K562 (cell line): Measurements from ENCODE around the gene CFDP1. TPM values are rescaled to one million over a fixed set of nuclear protein-coding genes. Genes with fewer than 3 reads are reported as not detected.
"Not testable (repeated sequence)": the region's sequence is repeated elsewhere in the genome, so short reads cannot be mapped to it uniquely, and the experiment has no call there.

Source experiments
- ATAC-seq: fragments of 200-7000 bp; cut with Tn5 transposase; 3 replicates; pipeline ENCODE4 v1.9.1; 2020; ENCODE audit warnings: moderate library complexity
- BruUV-seq: library from RNA; stranded (reverse); fragments of 400-500 nt; replicated peaks from 2 replicates; lab custom pipeline; 2021; lab: Mats Ljungman, UMichigan
- CTCF ChIA-PET: fragments of 300-600 bp; formaldehyde crosslinking; extraction: SDS; loops from one replicate; lab custom pipeline; 2021; ENCODE audit warnings: low intra/inter-chr PET ratio; lab: Yijun Ruan, JAX
- POLR2A ChIA-PET: fragments of 300-600, 350-650 bp; sonication (Branson Sonifier 250); formaldehyde crosslinking; extraction: SDS; loops from one replicate; lab custom pipeline; 2021; ENCODE audit warnings: antibody characterized with exemption, inconsistent platforms; lab: Yijun Ruan, JAX
- DNase-seq, 4 experiments: peaks; one replicate each; pipeline versions ENCODE4 v3.0.0 to v3.0.0-alpha.2; 2011 to 2018; ENCODE audit warnings: low spot score in 3 of 4, mixed read lengths in 3 of 4; ENCODE audit errors: extremely low read depth in 1 of 4
- FAIRE-seq: peaks from 2 replicates; lab custom pipeline; 2011; peaks lifted over from hg19 to GRCh38; lab: Jason Lieb, UNC
- H2AFZ ChIP-seq: 2 replicates; pipeline ENCODE4 v1.6.0; 2011; ENCODE audit warnings: low read depth, low read length, control low read depth, inconsistent platforms
- H3K27ac ChIP-seq: fragments of 200-600 bp; 3 replicates; pipeline ENCODE4 v1.8.0; 2011; ENCODE audit warnings: low read depth, mild to moderate bottlenecking, control low read depth, inconsistent platforms, low read length, moderate library complexity, mixed read lengths; ENCODE audit errors: extremely low read depth
- H3K27me3 ChIP-seq, 2 experiments: fragments of 300-600 bp in 1 of 2; 2 replicates in 1 of 2; 3 replicates in 1 of 2; pipeline versions ENCODE4 v1.6.0 to v1.8.0; 2011; ENCODE audit warnings: inconsistent platforms in 2 of 2, low read length in 2 of 2, mild to moderate bottlenecking in 1 of 2, mixed read lengths in 1 of 2, moderate library complexity in 1 of 2; ENCODE audit not compliant: control insufficient read depth in 2 of 2, insufficient read depth in 2 of 2
- H3K36me3 ChIP-seq: fragments of 300-600 bp; 3 replicates; pipeline ENCODE4 v1.8.0; 2011; ENCODE audit warnings: mild to moderate bottlenecking, low read length, inconsistent platforms; ENCODE audit not compliant: control insufficient read depth, insufficient read depth
- H3K4me1 ChIP-seq, 2 experiments: fragments of 200-600 bp in 1 of 2; replicated peaks in 1 of 2; 2 replicates in 1 of 2; 3 replicates in 1 of 2; pipeline versions ENCODE4 v1.5.1 to v1.8.0; 2011; ENCODE audit warnings: inconsistent platforms in 2 of 2, low read length in 2 of 2, mild to moderate bottlenecking in 1 of 2, mixed read lengths in 1 of 2, moderate library complexity in 1 of 2; ENCODE audit not compliant: control insufficient read depth in 2 of 2, insufficient read depth in 2 of 2
- H3K4me2 ChIP-seq: 2 replicates; pipeline ENCODE4 v1.6.1; 2011; ENCODE audit warnings: low read length, control low read depth, inconsistent platforms, mixed read lengths; ENCODE audit not compliant: insufficient read depth
- H3K4me3 ChIP-seq: fragments of 200-600 bp; sonication (generic), shearing (Covaris generic); 2 replicates; pipeline ENCODE4 v1.5.1; 2016; ENCODE audit warnings: control low read depth, inconsistent platforms
- H3K79me2 ChIP-seq: fragments of 200-600 bp; 3 replicates; pipeline ENCODE4 v1.8.0; 2011; ENCODE audit warnings: low read length, inconsistent platforms; ENCODE audit not compliant: control insufficient read depth, insufficient read depth
- H3K9ac ChIP-seq, 2 experiments: 2 replicates each; pipeline versions ENCODE4 v1.6.0 to v1.6.1; 2011; ENCODE audit warnings: low read depth in 2 of 2, low read length in 2 of 2, control low read depth in 1 of 2, inconsistent platforms in 1 of 2, mild to moderate bottlenecking in 1 of 2, mixed read lengths in 1 of 2; ENCODE audit not compliant: insufficient read depth in 1 of 2
- H3K9me1 ChIP-seq: one replicate; pipeline ENCODE4 v1.6.0; 2011; ENCODE audit warnings: inconsistent platforms, mild to moderate bottlenecking, low read length, moderate library complexity; ENCODE audit not compliant: control insufficient read depth, insufficient read depth
- H3K9me3 ChIP-seq: replicated peaks from 2 replicates; pipeline ENCODE4 v1.5.1; 2011; ENCODE audit warnings: low read depth, low read length, inconsistent platforms; ENCODE audit not compliant: control insufficient read depth, insufficient read depth
- H4K20me1 ChIP-seq: replicated peaks from 2 replicates; pipeline ENCODE4 v1.6.1; 2011; ENCODE audit warnings: low read length, inconsistent platforms, mixed read lengths; ENCODE audit not compliant: control insufficient read depth, insufficient read depth
- CCAR2 ChIP-seq: fragments of 200-400 bp; formaldehyde crosslinking; IDR thresholded peaks from 2 replicates; pipeline ENCODE4 v1.6.1; 2017; ENCODE audit warnings: mild to moderate bottlenecking, low read depth, low read length
- RFX1 ChIP-seq: fragments of 450-650 bp; IDR thresholded peaks from 2 replicates; pipeline ENCODE4 v1.6.1; 2016; ENCODE audit warnings: mild to moderate bottlenecking, moderate library complexity
- SIN3A ChIP-seq, 2 experiments: fragments of 150-350 bp in 1 of 2; IDR thresholded peaks; 2 replicates each; pipeline ENCODE4 v1.6.1; 2011 to 2016; ENCODE audit warnings: borderline replicate concordance in 2 of 2, low read depth in 2 of 2, low read length in 2 of 2, mild to moderate bottlenecking in 2 of 2, moderate library complexity in 2 of 2; ENCODE audit not compliant: control insufficient read depth in 1 of 2
- TGIF2 ChIP-seq: sonication (generic); formaldehyde crosslinking; IDR thresholded peaks from 2 replicates; pipeline ENCODE4 v1.8.1; 2022; ENCODE audit warnings: mild to moderate bottlenecking, missing genetic modification reagents, moderate library complexity
- WGBS: fragments of 100-300 bp; shearing (Covaris generic); methylation state at CpG from one replicate; pipeline ENCODE4 v1.1.6; 2016; ENCODE audit warnings: low coverage, mixed read lengths; ENCODE audit not compliant: insufficient coverage; ENCODE audit errors: missing lambda C conversion rate; 5-methylcytosine and 5-hydroxymethylcytosine counted together
- in situ Hi-C: fragments of 300-500 bp; cut with MboI; formaldehyde crosslinking; loops from 4 replicates; pipeline ENCODE4 v1.15.0; 2018; ENCODE audit warnings: inconsistent platforms, mixed read lengths
- intact Hi-C: fragments of 100-400 bp; cut with micrococcal nuclease; formaldehyde crosslinking; loops from 2 replicates; pipeline ENCODE4 v1.14.2; 2022
- polyA plus RNA-seq, 8 experiments: library from polyadenylated mRNA; depleted of rRNA in 4 of 8; stranded (reverse) in 5 of 8; unstranded in 3 of 8; fragments of >200 nt; fragmentation: Nextera tagmentation in 2 of 8; fragmentation: Illumina TruSeq in 1 of 8; extraction: Ambion mirVana in 2 of 8; extraction: Trizol in 1 of 8; gene quantifications; 2 replicates each; pipeline versions ENCODE4 v1.2.1 to v1.2.3, GENCODE V29; 2011 to 2014; ENCODE audit warnings: inconsistent platforms in 1 of 8, missing spikeins in 1 of 8
- total RNA-seq, 7 experiments: library from RNA; depleted of rRNA in 6 of 7; stranded (reverse); fragments of >200 nt in 6 of 7; fragmentation: Illumina TruSeq in 2 of 7; extraction: Trizol in 2 of 7; gene quantifications; 2 replicates each; pipeline versions ENCODE4 v1.2.1 to v1.2.3, GENCODE V29; 2011 to 2021; ENCODE audit warnings: low replicate concordance in 1 of 7
- TF ChIP-seq, protein P1 (sequence below): fragments of 450-650 bp; formaldehyde crosslinking; IDR thresholded peaks from 2 replicates; pipeline ENCODE4 v1.4.0; 2020; ENCODE audit warnings: mild to moderate bottlenecking, mixed read lengths
- TF ChIP-seq, protein P2 (sequence below), 2 experiments: IDR thresholded peaks; 2 replicates each; pipeline ENCODE4 v1.6.1; 2012; ENCODE audit warnings: improper control_type of control experiment in 2 of 2, low read depth in 2 of 2, low read length in 2 of 2, borderline replicate concordance in 1 of 2
- TF ChIP-seq, protein P3 (sequence below), 2 experiments: fragments of 450-650 bp in 1 of 2; sonication (generic) in 1 of 2; formaldehyde crosslinking in 1 of 2; IDR thresholded peaks in 1 of 2; conservative IDR thresholded peaks in 1 of 2; 2 replicates each; pipeline versions ENCODE4 v1.6.1 to v1.8.1; 2016 to 2023; ENCODE audit warnings: mild to moderate bottlenecking in 2 of 2, moderate library complexity in 2 of 2, inconsistent platforms in 1 of 2, missing genetic modification reagents in 1 of 2

CFDP1 gene
- total and polyA plus RNA-seq, 9 of the 15 experiments (the other 6 are each of a cell fraction or from before 2014, with no cell fraction given), result 31.5 to 78.4 (median 61.7) TPM

DNA sequence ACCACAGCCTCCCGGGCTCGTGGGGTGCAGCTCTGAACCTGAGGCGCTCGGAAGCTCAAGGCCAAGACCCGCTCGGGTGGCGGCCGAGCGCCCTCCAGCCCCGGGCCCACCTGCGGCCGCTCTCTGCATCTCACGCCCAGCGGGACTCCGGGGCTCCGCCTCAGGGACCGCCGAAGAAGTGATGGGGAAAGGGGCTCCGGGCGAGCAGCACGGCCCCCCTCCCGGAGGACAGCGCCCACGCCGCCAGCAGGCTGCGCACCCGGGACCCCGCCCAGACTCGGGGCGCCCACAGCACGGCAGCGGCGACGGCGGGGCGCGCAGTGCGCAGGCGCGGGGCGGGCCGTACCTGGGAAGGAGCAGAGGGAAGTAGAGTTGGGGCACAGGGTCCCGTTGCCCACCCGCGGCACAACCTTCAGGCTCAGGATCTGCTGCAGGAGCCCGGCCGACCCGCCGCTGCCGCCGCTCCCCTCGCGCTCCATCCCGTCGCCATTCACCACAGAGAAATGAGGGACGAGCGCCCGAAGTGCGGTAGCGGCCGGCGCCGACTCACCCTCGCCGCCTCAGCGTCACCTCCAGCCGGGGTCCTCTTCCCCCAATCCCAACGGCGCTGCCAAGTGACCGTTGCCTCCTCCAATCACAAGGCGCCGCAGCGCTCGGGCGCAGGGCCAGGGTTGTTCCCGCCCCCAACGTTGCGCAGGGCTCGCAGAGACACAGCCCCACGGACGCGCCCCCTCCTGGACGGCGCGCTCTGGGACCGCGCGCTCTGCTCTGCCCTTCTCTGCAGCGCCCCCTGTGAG lies 31.0 kb upstream of the CFDP1 start, which contains the start of gene TMEM170A (continued):
- TF ChIP-seq, protein P1, sequence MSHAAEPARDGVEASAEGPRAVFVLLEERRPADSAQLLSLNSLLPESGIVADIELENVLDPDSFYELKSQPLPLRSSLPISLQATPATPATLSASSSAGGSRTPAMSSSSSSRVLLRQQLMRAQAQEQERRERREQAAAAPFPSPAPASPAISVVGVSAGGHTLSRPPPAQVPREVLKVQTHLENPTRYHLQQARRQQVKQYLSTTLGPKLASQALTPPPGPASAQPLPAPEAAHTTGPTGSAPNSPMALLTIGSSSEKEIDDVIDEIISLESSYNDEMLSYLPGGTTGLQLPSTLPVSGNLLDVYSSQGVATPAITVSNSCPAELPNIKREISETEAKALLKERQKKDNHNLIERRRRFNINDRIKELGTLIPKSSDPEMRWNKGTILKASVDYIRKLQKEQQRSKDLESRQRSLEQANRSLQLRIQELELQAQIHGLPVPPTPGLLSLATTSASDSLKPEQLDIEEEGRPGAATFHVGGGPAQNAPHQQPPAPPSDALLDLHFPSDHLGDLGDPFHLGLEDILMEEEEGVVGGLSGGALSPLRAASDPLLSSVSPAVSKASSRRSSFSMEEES (CRISPR knock-in tag), result no peak
- TF ChIP-seq CCAR2, result no peak
- TF ChIP-seq RFX1, result peak; percentile 27; the same call in 1 of the 2 replicates

DNA sequence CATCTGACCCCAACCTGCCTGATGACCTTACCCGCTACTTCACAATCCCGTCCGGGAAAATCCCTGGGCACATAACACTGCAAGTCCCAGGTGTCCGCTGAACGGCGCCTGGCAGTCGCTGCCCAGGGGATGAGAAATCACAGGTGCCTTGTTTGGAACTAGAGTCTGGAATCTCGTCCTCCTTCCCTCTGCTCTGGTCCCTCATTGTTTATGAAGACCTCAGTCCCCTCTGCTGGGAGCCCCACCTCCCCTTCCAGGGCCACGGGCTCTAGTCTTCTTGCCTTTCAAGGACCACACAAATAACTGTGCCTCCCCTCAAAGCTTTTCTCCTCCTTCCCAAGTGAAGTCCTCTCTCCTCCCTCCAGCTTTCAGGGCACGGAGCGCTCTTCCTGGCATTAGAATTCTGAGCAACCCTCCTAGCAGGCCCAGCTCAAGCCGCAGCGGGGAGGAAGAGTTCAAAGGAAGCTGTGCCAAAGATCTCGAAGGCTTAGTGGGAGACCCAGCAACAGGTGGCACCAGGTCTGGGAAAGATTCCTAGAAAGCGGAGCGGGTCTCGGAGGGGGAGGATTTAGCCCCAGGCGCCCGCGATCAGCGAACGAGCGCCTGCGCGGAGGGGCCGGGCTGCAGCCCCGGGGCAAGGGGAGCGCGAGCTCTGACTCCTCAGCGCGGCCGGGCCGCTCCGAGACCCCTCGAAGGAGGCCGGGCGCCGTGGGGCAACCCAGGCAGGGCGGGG lies 30.3 kb upstream of the CFDP1 start:
- H3K9me1 ChIP-seq, H3K27me3 ChIP-seq, H4K20me1 ChIP-seq, H3K36me3 ChIP-seq, H3K4me1 ChIP-seq, H3K9me3 ChIP-seq, in situ Hi-C loops: not testable (repeated sequence)
- Histone ChIP-seq H3K79me2 (peaks cover 47% of the 10 kb centered on the region), H3K9ac (peak overlapping the region; percentile 82 to 94), H3K4me2 (peak overlapping the region; percentile 87), H3K4me3 (peak overlapping the region; percentile 78), H3K27ac (peak overlapping the region; percentile 92), H2AFZ (peak overlapping the region; percentile 98)
- TF ChIP-seq SIN3A (IDR thresholded peaks at IDR 0.05; ENCODE audit: borderline replicate concordance in 2 of 2, control insufficient read depth in 1 of 2, low read depth in 2 of 2, low read length in 2 of 2) (peak in 1 of 2 experiments; percentile 14; a peak in 1 of 4 replicates), TGIF2 (CRISPR knock-in tag) (0 out of 2 replicates have a peak, but pooled peaks have one; percentile 39)
- TF ChIP-seq, protein P2, sequence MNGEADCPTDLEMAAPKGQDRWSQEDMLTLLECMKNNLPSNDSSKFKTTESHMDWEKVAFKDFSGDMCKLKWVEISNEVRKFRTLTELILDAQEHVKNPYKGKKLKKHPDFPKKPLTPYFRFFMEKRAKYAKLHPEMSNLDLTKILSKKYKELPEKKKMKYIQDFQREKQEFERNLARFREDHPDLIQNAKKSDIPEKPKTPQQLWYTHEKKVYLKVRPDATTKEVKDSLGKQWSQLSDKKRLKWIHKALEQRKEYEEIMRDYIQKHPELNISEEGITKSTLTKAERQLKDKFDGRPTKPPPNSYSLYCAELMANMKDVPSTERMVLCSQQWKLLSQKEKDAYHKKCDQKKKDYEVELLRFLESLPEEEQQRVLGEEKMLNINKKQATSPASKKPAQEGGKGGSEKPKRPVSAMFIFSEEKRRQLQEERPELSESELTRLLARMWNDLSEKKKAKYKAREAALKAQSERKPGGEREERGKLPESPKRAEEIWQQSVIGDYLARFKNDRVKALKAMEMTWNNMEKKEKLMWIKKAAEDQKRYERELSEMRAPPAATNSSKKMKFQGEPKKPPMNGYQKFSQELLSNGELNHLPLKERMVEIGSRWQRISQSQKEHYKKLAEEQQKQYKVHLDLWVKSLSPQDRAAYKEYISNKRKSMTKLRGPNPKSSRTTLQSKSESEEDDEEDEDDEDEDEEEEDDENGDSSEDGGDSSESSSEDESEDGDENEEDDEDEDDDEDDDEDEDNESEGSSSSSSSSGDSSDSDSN (IDR thresholded peaks at IDR 0.05; ENCODE audit: borderline replicate concordance in 1 of 2, low read depth in 2 of 2, low read length in 2 of 2), result 0 out of 4 replicates have a peak, but pooled peaks of 1 of the 2 experiments have one; percentile 22
- TF ChIP-seq, protein P3, sequence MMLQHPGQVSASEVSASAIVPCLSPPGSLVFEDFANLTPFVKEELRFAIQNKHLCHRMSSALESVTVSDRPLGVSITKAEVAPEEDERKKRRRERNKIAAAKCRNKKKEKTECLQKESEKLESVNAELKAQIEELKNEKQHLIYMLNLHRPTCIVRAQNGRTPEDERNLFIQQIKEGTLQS (IDR thresholded peaks at IDR 0.05), result not testable (repeated sequence)
- TF ChIP-seq, protein P3 (CRISPR knock-in tag; conservative IDR thresholded peaks at IDR 0.05), result 0 out of 2 replicates have a peak, but pooled peaks have one; percentile 2
- DNase-seq, result peak; percentile 40 to 47 (median 45)
- WGBS, result 9% methylated on average over 25 of the region's 39 CpGs
- ChIA-PET POLR2A (interaction anchor here (0.7 to 1.2 kb wide), 4 partner anchors 9 to 30 kb away, joined by 4 to 7 read pairs (median 5); partner anchors contain the start of gene CFDP1), CTCF (interaction anchor here (0.8 to 1.5 kb wide), 3 partner anchors 43 to 265 kb away, joined by 4 to 6 read pairs (median 4); no protein-coding TSS in a partner anchor)
- TSS peak; percentile 56 for BruUV-seq
- peak; percentile 77 for FAIRE-seq
- peak; percentile 57 for ATAC-seq
- intact Hi-C loops, result loop anchor here (2.0 to 5.0 kb wide), 4 partner anchors 31 to 265 kb away; partner anchors contain the start of genes ADAT1 and CFDP1
